WTC11 (cell line): ENCODE results near the gene MLPH. TPM values are rescaled to one million over a fixed set of nuclear protein-coding genes. Genes with fewer than 3 reads are reported as not detected.

Experiments used
- ATAC-seq: fragments of 200-7000 bp; cut with Tn5 transposase; 2 replicates; pipeline ENCODE4 v1.10.0; 2021; ENCODE audit warnings: mild to moderate bottlenecking, moderate library complexity
- CTCF ChIA-PET: fragments of 300-600 bp; sonication (Branson Sonifier 250); formaldehyde crosslinking; loops from one replicate; lab custom pipeline; 2021; ENCODE audit warnings: antibody characterized with exemption; lab: Charles Lee
- POLR2A ChIA-PET: fragments of 350-600 bp; sonication (Branson Sonifier 250); formaldehyde crosslinking; loops from one replicate; lab custom pipeline; 2021; ENCODE audit warnings: antibody characterized with exemption; lab: Charles Lee
- DNase-seq: peaks from one replicate; pipeline ENCODE4 v3.0.0; 2021; ENCODE audit warnings: low spot score
- H3K27ac Mint-ChIP-seq: 2 replicates; pipeline ENCODE4 v1.8.0; 2021; ENCODE audit warnings: mixed read lengths
- H3K27me3 Mint-ChIP-seq: 2 replicates; pipeline ENCODE4 v1.8.0; 2021; ENCODE audit warnings: low read depth, mild to moderate bottlenecking, moderate library complexity, mixed read lengths
- H3K36me3 Mint-ChIP-seq: 2 replicates; pipeline ENCODE4 v1.8.0; 2021; ENCODE audit warnings: mixed read lengths
- H3K4me1 Mint-ChIP-seq: 2 replicates; pipeline ENCODE4 v1.8.0; 2022; ENCODE audit warnings: mixed read lengths
- H3K4me3 Mint-ChIP-seq: 2 replicates; pipeline ENCODE4 v1.8.0; 2021; ENCODE audit warnings: mild to moderate bottlenecking, moderate library complexity, mixed read lengths
- H3K9me3 Mint-ChIP-seq: 2 replicates; pipeline ENCODE4 v1.8.0; 2021; ENCODE audit warnings: mixed read lengths
- AR ChIP-seq: fragments of 250-450 bp; sonication (Bioruptor Pico); IDR thresholded peaks from 2 replicates; pipeline ENCODE4 v1.9.0; 2021; ENCODE audit warnings: mild to moderate bottlenecking
- CBFB ChIP-seq: sonication (generic); formaldehyde crosslinking; IDR thresholded peaks from 2 replicates; pipeline ENCODE4 v1.8.1; 2022; ENCODE audit warnings: mild to moderate bottlenecking, low read depth, missing genetic modification reagents
- CDX4 ChIP-seq: fragments of 250-450 bp; sonication (Bioruptor Pico); IDR thresholded peaks from 2 replicates; pipeline ENCODE4 v1.9.0; 2021; ENCODE audit warnings: moderate library complexity, mild to moderate bottlenecking, inconsistent platforms, borderline replicate concordance
- CREB1 ChIP-seq: sonication (generic); formaldehyde crosslinking; IDR thresholded peaks from 2 replicates; pipeline ENCODE4 v1.8.0; 2023; ENCODE audit warnings: mild to moderate bottlenecking, missing genetic modification reagents
- CTCF ChIP-seq: fragments of 200-600 bp; IDR thresholded peaks from 2 replicates; pipeline ENCODE4 v1.8.0; 2022; ENCODE audit warnings: antibody characterized with exemption
- E2F4 ChIP-seq: sonication (generic); formaldehyde crosslinking; IDR thresholded peaks from 2 replicates; pipeline ENCODE4 v1.8.1; 2022; ENCODE audit warnings: low read depth, mild to moderate bottlenecking, moderate library complexity, missing genetic modification reagents, borderline replicate concordance
- ERG ChIP-seq: fragments of 250-450 bp; sonication (Bioruptor Pico); IDR thresholded peaks from 2 replicates; pipeline ENCODE4 v1.8.0; 2021; ENCODE audit warnings: mild to moderate bottlenecking
- HMGXB4 ChIP-seq: sonication (generic); formaldehyde crosslinking; IDR thresholded peaks from 2 replicates; pipeline ENCODE4 v1.8.1; 2023; ENCODE audit warnings: mild to moderate bottlenecking, moderate library complexity, missing genetic modification reagents
- MAX ChIP-seq: sonication (generic); formaldehyde crosslinking; IDR thresholded peaks from 2 replicates; pipeline ENCODE4 v1.8.0; 2022; ENCODE audit warnings: mild to moderate bottlenecking, missing genetic modification reagents
- MXD4 ChIP-seq: fragments of 250-450 bp; sonication (Bioruptor Pico); IDR thresholded peaks from 2 replicates; pipeline ENCODE4 v1.8.0; 2021; ENCODE audit warnings: mild to moderate bottlenecking, moderate library complexity, borderline replicate concordance
- MYBL2 ChIP-seq: sonication (generic); formaldehyde crosslinking; IDR thresholded peaks from 2 replicates; pipeline ENCODE4 v1.8.1; 2023; ENCODE audit warnings: mild to moderate bottlenecking, moderate library complexity, missing genetic modification reagents
- NFYB ChIP-seq: sonication (generic); formaldehyde crosslinking; conservative IDR thresholded peaks from 2 replicates; pipeline ENCODE4 v1.8.0; 2022; ENCODE audit warnings: low read depth, missing genetic modification reagents
- NR3C1 ChIP-seq: sonication (generic); formaldehyde crosslinking; conservative IDR thresholded peaks from 2 replicates; pipeline ENCODE4 v1.8.1; 2023; ENCODE audit warnings: low read depth, mild to moderate bottlenecking, missing genetic modification reagents
- RELA ChIP-seq: sonication (generic); formaldehyde crosslinking; IDR thresholded peaks from 2 replicates; pipeline ENCODE4 v1.8.1; 2022; ENCODE audit warnings: missing genetic modification reagents, mild to moderate bottlenecking, borderline replicate concordance
- ZNF121 ChIP-seq: sonication (generic); formaldehyde crosslinking; IDR thresholded peaks from 2 replicates; pipeline ENCODE4 v1.8.0; 2023; ENCODE audit warnings: missing genetic modification reagents
- ZNF263 ChIP-seq: sonication (generic); formaldehyde crosslinking; IDR thresholded peaks from 2 replicates; pipeline ENCODE4 v1.8.1; 2022; ENCODE audit warnings: low read depth, mild to moderate bottlenecking, moderate library complexity, missing genetic modification reagents
- ZNF317 ChIP-seq: sonication (generic); formaldehyde crosslinking; IDR thresholded peaks from 2 replicates; pipeline ENCODE4 v1.8.1; 2023; ENCODE audit warnings: low read depth, mild to moderate bottlenecking, moderate library complexity, missing genetic modification reagents, borderline replicate concordance
- ZNF423 ChIP-seq: fragments of 250-450 bp; sonication (Bioruptor Pico); IDR thresholded peaks from 2 replicates; pipeline ENCODE4 v2.1.2; 2022; ENCODE audit warnings: mild to moderate bottlenecking, moderate library complexity
- total RNA-seq: library from RNA; stranded (reverse); gene quantifications from 3 replicates; pipeline ENCODE4 v1.2.3, GENCODE V29; 2021

MLPH gene
- total RNA-seq, 1 experiment from 2014 or later, result 10.3 TPM

GRCh38 chr2:237561221-237561620 lies 74.2 kb downstream of the MLPH start:
- ATAC-seq (no peak), DNase-seq (no peak)
- peaks cover 3% of the 10 kb centered on the region; the same call in 1 of the 2 replicates for H3K27me3 Mint-ChIP-seq
- peaks cover 2% of the 10 kb centered on the region for H3K36me3 Mint-ChIP-seq
- no peak for TF ChIP-seq MXD4 (CRISPR knock-in tag)
- no peak for TF ChIP-seq AR (CRISPR knock-in tag)
- no peak for TF ChIP-seq ZNF423
- no peak for TF ChIP-seq CDX4 (CRISPR knock-in tag)
- TF ChIP-seq NR3C1 (CRISPR knock-in tag), result no peak
- TF ChIP-seq CBFB (CRISPR knock-in tag), result no peak
- TF ChIP-seq HMGXB4, result no peak
- no peak for TF ChIP-seq CREB1
- no peak for TF ChIP-seq NFYB
- TF ChIP-seq E2F4 (CRISPR knock-in tag), result no peak
- TF ChIP-seq ZNF317 (CRISPR knock-in tag), result no peak
- no peak for TF ChIP-seq CTCF
- TF ChIP-seq MYBL2, result no peak
- TF ChIP-seq ZNF121 (CRISPR knock-in tag), result no peak
- no peak for TF ChIP-seq RELA (CRISPR knock-in tag)
- TF ChIP-seq ZNF263 (CRISPR knock-in tag), result no peak
- no peak for TF ChIP-seq ERG (CRISPR knock-in tag)
- no peak for TF ChIP-seq MAX
- ChIA-PET POLR2A (no interaction called here), CTCF (interaction anchor here (0.9 to 2.8 kb wide), 4 partner anchors 9 to 49 kb away, joined by 3 to 20 read pairs (median 15); no protein-coding TSS in a partner anchor)
- no peak overlapping the region for H3K4me3 Mint-ChIP-seq
- H3K9me3 Mint-ChIP-seq, result peaks cover 1% of the 10 kb centered on the region
- H3K4me1 Mint-ChIP-seq, result no peaks in the 10 kb centered on the region
- no peak overlapping the region for H3K27ac Mint-ChIP-seq
